CD4-positive, alpha-beta T cell treated with Interleukin-15 for 4 hours (primary cell): ENCODE measurements around the gene FLVCR2.
"Not testable (repeated sequence)": the region's sequence is repeated elsewhere in the genome, so short reads cannot be mapped to it uniquely, and the experiment has no call there.

Experiments used
- DNase-seq: peaks from one replicate; pipeline ENCODE4 v3.0.0-alpha.2; 2020; ENCODE audit warnings: low spot score

FLVCR2 gene

DNA sequence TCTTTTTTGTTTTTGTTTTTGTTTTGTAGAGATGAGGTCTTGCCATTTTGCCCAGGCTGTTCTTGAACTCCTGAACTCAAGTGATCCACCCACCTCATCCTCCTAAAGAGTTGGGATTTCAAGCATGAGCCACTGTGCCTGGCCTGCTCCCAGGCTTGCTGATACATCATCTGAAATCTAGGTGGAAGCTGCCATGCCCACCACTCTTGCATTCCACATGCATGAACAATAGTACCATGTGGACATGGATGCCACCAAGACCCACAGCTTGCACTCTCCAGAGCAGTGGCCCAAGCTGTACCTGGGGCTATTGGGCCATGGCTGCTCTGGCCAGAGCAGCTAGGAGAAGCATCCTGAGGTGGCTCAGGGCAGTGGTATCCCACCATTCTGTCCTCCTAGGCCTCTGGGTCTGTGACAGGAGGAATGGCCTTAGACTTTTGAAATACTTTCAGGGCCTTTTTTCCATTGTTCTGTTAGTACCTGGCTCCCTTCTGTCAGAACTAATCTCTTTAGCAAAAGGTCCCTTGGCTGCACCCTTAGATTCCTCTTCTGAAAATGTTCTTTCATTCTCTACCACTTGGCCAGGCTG lies 13.7 kb downstream of the FLVCR2 start:
- no peak for DNase-seq

DNA sequence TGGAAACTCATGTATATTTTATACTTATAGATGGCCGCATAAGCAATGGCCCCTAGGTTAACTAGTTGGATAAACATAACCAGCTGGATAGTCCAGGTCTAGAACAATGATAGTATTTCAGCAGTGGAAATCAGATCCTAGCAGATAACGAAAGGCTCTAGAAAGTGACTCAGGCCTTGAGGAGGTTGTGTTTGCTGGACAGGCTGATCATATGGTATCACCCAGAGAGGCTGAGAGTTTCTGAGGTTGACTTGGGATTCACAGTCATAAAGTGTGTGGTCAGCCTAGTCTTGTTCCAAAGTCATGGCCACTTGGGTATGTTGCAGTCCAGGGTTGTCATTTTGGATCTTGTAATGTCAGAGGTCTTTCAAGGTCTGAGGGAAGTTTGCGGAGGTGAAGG lies 16.8 kb downstream of the FLVCR2 start:
- DNase-seq: no peak

DNA sequence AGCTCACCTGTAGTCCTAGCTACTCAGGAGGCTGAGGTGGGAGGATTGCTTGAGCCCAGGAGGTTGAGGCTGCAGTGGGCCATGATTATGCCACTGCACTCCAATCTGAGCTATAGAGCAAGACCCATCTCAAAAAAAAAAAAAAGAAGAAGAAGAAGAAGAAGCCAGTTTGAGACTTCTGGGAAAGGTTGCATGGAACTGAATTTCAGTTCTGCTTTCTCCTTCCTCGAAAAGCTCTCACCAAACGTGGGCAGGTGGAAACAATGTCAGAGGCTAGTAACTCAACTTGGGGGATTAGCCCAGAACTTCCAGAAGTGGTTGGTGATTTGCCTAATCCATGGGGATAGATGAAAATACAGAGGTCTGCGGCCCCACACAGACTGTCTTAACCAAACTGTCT lies 18.7 kb downstream of the FLVCR2 start:
- DNase-seq: no peak

DNA sequence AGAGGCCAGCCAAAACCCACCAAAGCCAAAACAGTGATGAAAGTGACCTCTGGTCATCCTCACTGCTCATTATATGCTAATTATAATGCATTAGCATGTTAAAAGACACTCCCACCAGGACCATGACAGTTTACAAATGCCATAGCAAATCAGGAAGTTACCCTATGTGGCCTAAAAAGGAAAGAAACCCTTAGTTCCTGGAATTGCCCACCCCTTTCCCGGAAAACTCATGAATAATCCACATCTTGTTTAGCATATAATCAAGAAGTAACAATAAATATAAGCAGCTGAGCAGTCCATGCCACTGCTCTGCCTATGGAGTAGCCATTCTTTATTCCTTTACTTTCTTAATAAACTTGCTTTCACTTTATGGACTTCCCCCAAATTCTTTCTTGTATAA lies 21.7 kb downstream of the FLVCR2 start:
- DNase-seq: not testable (repeated sequence)

DNA sequence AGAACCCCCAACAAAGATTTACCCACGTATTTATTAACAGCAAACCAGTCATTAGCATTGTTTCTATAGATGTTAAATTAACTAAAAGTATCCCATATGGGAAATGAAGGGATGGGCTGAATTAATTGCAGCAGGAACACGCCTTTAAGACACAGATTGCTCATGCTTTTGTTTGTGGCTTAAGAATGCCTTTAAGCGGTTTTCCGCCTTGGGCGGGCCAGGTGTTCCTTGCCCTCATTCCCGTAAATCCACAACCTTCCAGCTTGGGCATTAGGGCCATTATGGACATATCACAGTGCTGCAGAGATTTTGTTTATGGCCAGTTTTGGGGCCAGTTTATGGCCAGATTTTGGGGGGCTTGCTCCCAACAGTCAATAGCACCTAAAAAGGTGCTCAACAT lies 22.6 kb downstream of the FLVCR2 start:
- DNase-seq: not testable (repeated sequence)

DNA sequence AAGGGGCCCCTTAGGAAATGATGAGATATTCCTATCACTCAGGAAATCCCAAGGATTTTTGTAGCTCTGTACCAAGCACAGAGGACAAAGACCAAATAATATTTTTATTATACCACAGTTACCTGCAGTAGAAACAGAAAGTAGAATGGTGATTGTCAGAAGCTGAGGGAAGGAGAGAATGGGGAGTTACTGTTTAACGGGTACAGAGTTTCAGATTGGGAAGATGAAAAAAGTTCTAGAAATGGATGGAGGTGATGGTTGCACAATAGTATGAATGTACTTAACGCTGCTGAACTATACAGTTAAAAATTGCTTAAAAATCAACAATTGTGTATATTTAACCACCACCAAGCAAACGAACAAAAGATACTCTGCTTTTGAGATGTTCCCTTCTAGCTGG lies 24.1 kb downstream of the FLVCR2 start:
- no peak for DNase-seq

DNA sequence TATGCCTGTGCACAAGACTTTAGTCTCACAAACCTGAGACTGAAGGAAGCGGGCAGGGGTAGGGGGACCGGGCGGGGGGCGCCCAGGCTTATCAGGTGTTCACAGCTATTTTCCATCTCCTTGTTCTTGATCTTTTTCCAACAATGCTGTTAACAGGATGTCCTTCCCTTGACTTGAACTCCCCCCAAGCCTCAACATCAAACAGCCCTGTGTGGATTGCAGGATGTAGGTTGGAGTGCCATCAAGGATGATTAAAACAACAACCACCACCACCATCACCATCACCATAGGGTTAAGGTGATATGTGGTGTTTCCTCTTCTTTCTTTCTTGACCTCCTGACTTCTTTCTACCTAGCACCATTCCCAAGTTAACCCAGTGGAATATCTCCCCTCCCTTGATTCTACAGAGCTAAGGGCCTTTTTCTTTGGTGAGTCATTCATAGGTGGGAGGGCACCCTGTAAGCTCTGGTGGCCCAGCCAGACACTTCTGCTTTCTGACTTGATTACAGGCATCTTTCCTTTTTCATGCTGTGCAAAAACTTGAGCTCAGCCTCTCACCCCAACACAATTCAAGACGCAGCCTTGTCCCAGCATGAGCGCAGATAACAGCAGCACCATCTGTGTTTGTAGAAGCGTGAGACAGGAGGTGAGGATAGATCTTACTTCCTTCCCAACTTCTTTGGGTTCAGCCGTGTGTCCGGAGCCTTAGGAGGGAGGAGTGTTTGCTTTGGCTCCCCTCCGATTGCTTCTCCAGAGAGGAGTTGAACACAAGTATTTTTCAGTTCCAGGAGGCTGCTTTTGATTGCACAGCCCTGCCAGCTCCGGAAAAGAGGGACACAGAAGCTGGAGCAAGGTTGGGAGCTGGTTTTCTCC lies 26.8 kb downstream of the FLVCR2 start:
- no peak for DNase-seq

DNA sequence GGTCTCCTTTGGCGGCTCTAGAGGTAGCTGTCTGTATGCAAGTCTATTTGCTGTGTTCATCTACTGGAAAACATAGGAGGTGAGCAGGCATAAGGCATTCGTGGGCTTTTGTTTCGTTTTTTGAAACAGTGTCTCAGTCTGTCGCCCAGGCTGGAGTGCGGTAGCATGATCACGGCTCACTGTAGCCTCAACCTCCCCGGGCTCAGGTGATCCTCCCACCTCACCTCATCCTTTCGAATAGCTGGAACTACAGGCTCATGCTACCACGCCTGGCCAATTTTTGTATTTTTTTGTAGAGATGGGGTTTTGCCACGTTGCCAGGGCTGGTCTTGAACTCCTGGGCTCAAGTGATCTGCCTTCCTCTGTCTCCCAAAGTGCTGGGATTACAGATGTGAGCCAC lies 27.5 kb downstream of the FLVCR2 start:
- no peak for DNase-seq

DNA sequence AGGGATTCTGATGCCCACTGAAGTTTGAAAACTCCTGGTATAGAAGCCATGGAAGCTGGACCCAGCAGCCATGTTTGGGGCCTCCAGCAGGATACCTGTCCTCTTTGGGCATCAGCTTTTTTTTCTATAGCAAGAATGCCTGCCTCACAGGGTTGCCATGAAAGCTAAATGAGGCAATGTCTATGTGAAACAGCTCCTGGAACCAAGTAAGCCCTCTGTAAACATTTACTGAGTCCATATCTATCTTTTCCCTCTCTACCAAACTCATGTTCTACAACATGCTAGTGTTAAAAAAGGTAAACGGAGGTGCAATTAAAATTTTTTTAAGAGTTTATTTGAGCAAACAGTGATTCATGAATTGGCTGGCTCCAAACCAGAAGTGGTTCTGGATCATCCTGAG lies 28.6 kb downstream of the FLVCR2 start:
- DNase-seq: no peak

DNA sequence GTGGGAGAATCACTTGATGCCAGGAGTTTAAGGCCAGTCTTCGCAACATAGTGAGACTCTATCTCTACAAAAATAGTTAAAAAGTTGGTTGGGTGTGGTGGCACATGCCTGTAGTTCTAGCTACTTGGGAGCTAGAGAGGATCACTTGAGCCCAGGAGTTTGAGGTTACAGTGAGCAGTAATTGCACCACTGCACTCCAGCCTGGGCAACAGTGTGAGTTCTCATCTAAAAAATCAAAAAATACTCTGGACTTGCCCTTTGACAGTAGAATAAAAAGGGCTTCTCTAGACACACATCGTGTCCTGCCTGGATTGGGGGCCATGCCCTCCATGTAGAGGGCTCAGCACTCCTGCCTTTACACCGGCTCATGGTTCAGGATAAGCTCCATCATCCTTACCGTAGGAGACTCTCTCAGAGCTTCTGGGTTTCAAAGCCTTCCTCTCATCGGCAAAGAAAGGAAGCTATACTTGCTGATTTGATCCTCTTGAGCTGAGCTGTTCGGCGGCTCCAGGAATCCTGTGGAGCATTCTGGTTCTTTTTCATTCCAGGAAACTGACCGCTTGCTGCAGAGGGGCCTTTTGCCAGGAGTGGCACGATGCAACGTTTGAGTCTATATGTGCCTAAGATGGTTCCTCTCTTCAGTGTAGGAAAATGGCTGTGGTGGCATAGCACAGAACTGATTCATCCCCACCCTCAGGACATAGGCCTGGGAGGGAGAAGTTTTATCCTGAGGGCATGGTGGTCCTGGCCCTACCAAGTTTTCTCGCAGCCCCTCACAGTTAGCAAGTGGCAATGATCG lies 29.6 kb downstream of the FLVCR2 start:
- DNase-seq: no peak

DNA sequence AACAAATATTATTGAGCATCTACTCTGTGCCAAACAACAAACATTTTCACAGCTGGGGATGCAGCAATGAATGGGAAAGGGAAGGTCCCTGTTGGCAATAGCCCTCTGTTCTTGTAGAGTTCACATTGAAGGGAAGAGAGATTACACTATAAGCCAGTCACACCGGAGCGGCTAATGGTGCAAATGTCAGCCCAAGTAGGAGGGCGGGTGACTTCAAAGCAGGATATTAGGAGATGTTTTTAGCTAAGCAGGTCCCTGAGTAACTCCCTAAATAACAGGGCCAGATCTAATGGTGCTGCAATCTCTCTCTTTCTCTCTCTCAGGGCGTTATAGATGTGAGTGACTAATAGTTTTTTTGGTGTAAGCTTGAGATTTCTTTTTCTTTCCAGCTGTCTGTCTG lies 30.7 kb downstream of the FLVCR2 start:
- no peak for DNase-seq

DNA sequence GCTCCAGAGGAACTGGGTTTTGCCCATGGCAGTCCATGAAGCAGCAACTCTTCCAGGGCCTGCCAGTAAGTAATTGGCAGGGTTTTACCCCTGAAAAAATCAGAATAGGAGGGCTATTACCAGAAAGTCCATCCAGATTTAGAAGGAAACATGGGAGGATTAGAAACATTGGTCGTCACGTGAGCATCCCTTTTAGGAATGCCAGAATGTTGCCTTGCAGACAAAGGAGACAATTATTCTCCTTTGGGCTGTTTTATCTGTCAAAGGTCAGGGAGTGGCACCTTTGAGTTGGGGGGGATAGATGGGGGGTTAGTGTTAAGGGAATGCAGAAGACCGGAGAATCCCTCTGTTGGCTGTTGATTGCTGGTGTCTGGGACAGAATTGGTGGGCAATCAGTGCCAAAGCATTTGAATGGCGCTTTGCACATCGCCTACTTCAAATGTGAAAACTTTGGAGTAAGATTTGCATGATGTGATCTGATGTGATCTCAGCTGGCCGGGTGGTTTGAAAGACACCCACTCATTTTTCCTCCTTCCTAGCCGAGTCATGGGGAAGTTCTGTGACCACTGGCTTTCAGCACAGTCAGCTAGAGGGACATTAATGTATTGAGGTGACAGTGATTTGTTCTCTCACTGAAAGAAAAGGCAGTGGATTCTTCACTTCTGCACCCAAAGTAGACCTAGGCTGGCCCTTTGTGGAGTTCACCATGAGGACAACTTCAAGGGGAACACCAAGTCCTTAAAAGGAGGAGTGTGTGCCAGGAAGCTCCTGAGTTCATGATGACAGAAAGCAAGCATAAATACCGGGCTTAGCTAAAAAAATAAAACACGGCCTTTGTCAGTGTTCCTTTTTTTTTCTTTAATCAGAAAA lies 31.4 kb downstream of the FLVCR2 start:
- no peak for DNase-seq

DNA sequence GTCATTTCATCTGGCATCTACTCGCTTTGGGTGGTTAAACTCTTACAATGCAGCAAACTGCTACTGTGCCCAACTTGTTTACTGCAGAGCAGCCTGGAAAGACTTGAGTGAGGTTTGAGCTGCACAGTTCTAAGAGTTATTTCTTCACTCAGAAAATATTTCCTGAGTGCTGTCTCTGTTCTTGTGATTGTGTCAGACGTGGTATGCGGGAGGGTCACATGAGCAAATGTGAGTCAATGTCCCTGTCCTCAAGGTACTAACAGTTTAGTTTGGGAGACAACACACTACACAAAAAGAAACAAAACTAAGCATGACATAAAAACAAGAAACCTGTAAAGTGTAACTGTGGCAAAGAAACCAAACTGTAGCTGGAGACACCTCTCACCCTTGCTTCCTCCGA lies 32.4 kb downstream of the FLVCR2 start:
- no peak for DNase-seq

DNA sequence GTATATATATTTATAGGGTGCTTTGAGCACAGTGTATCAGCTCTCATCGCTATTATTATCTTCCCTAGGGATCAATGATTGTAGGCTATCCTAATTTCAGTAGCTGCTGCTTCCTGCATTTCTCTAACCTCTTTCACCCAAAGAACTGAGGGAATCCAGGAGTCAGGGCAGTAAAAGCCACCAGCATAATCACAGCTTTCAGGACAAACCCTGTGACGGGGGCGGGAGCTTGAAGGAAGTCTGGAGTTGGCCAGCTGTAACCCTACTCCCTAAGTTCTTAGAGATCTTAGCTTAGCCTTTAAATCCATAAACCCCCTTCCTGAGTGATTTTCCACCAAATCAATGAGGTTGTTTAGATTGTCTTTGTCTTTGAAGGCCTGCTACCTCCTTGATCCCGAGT lies 33.7 kb downstream of the FLVCR2 start:
- DNase-seq: no peak

DNA sequence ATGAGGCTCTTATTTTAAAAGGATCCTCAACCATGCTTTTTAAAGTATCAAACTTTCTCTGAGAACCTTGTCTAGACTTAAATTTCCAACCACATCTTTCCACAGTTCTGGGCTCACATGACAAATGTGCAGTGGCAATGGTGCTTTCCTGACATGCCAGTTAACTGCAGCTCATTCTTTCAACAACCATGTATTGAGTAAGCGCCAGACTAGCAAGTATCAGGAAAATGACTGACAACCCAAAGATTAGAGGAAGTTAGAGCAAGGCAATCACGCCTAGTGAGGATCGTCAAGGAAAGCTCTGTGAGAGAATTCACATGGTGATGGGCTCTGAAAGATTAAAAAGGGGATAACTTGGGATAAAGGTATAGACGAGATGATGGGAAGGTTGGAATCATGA lies 35.8 kb downstream of the FLVCR2 start:
- no peak for DNase-seq

DNA sequence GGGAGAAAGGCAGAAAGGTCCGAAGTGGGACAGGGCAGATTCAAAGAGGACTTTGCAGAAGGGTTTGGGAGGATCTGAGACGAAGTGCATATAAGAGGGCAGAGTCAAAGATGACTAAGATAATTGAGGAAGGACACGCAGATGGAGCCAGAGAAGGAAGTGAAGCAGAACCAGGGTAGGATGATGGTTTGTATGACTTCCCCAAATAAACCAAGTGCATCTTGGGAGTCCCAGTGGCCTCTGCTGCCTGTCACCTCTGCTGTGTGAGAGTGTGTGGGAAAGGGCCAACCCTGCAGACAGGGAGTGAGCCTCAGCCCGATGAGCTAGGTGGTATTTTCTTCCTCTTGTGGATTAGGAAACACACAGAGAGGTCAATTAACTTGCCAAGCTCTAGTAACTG lies 36.8 kb downstream of the FLVCR2 start:
- no peak for DNase-seq

DNA sequence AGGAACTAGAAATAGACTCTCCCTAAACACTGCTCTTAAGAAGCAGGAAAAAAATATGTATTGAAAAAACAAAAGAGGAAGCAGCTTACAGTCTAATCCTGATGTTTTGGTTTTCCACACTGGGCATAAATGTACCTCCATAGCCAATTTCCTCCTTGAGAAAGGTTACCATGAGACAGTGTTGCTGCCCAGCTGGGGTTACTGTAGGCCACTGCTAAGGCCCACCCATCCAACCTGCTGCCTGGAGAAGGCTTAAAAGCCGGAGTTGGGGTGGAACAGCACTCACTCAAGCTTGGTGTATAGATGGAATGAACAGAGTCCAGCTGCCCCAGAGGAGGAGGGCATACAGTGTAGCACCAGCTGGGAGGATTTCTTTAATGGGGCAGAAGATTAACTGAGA lies 41.1 kb downstream of the FLVCR2 start:
- DNase-seq: no peak

DNA sequence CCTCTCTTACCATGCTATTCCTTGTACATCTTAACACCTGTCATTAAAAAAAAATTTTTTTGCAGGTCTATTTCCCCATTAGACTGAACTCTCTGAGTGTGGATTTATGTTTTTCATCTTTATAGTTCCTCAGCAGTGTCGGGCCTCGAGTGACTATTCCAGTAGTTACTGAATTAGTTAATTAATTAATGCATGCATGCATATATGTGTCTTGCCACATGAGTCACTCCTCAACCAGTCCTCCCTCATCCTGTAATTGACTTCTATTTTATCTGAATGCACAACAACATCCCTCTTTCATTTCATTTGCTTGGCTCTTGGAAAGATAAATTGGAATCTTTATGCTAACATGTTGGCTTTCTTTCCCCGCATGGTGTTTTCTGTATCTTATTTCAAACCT lies 46.6 kb downstream of the FLVCR2 start:
- no peak for DNase-seq

DNA sequence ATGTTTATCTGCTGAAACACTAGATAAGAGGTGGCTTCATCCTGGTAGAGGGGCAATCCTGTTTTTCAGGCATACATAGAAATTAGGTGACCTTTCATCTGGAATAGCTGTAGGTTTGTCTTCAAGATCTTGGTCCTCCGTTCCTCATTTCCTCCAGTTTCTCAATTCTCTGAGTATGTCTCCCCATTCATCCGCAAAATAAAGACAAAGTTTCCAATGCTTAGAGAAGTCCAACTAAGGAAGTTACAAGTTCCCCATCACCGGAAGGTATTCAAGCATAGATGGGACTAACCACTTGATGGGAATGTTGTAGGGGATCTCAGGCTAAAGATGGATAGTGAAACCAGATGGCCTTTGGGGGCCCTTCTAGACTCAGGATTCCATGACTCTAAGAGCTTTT lies 48.0 kb downstream of the FLVCR2 start:
- DNase-seq: no peak

DNA sequence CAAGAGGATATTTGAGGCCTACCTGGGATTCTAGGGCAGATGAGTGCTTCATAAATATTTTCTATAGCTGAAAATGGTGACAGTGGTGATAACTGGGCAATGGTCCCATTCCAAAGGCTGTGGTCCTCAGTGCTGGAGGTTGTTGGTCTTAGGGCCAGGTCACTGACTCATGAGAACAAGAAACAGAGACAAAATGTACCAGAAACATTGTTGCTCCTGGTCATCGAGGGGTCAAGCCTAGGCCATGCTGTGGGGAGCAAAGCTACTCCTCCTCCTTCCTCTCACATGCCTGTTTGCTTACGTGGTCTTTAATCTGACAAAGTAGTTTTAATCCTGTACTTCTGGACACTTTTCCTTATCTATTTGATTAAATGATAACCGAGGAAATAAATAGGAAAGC lies 48.4 kb downstream of the FLVCR2 start:
- DNase-seq: no peak

DNA sequence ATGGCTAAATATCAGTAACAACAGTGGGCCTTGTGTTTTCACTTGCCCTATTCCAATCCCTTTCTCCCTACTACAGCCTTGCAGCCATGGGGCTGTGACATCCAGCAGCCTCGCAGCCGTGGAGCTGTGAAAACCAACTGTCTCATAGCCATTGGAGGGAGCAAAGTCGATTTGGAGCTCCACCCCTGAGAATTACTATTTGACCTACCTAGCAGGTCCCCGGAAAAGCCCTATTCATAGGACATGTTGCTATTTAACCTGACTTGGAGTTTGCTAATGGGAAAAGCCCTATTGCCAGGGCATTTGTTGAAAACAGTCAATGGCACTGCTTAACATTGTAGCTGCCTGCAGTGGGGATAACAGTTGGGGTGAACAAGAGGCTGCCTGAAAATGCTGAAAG lies 49.0 kb downstream of the FLVCR2 start:
- DNase-seq: no peak

DNA sequence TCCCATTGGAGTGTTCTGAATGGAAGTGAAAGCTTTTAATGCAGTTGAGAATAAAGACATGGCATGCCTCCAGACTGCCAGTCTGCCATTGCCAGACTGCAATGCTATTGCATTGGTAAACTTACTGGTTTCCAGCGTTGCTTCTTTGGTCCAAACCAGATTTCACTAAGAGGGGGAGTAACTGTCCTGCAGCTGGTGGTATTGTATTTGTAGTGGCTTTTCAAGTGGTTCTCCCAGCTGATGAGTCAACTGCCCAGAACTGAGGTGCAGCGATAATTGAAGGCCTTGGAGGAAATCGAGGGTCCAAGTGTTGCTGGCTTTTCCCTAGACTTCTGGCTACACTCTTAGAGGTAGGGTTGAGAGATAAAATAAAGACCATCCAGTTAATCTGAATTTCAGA lies 50.4 kb downstream of the FLVCR2 start:
- no peak for DNase-seq
